HepG2 (cell line): ENCODE results near the gene AAGAB. TPM values are rescaled to one million over a fixed set of nuclear protein-coding genes. Genes with fewer than 3 reads are reported as not detected.
"Not testable (repeated sequence)": the region's sequence is repeated elsewhere in the genome, so short reads cannot be mapped to it uniquely, and the experiment has no call there.

Experiments
- ATAC-seq: fragments of 200-7000 bp; cut with Tn5 transposase; 3 replicates; pipeline ENCODE4 v1.9.1; 2020; ENCODE audit warnings: mild to moderate bottlenecking, moderate library complexity
- BruUV-seq: library from RNA; stranded (reverse); fragments of 400-500 nt; replicated peaks from 2 replicates; lab custom pipeline; 2021; lab: Mats Ljungman, UMichigan
- CTCF ChIA-PET: fragments of 300-600 bp; formaldehyde crosslinking; extraction: SDS; loops from one replicate; lab custom pipeline; 2021; ENCODE audit warnings: low total read pairs, inconsistent platforms, low intra/inter-chr PET ratio; lab: Yijun Ruan, JAX
- POLR2A ChIA-PET: fragments of 350-600 bp; sonication (Branson Sonifier 250); formaldehyde crosslinking; loops from one replicate; lab custom pipeline; 2020; ENCODE audit warnings: antibody characterized with exemption, inconsistent platforms; lab: Yijun Ruan, JAX
- DNase-seq: peaks from one replicate; pipeline ENCODE4 v3.0.0-alpha.2; 2015; ENCODE audit warnings: low spot score
- FAIRE-seq: peaks from 3 replicates; lab custom pipeline; 2011; peaks lifted over from hg19 to GRCh38; lab: Jason Lieb, UNC
- H2AFZ ChIP-seq: one replicate; pipeline ENCODE4 v1.6.1; 2011; ENCODE audit warnings: low read length, inconsistent platforms
- H3K27ac ChIP-seq: fragments of 300-600 bp; 3 replicates; pipeline ENCODE4 v1.8.0; 2011; ENCODE audit warnings: mixed run types, mild to moderate bottlenecking, mixed read lengths, low read length, inconsistent platforms; ENCODE audit not compliant: insufficient read depth; ENCODE audit errors: extremely low read length
- H3K27me3 ChIP-seq, 2 experiments: fragments of 200-600 bp in 1 of 2; 2 replicates in 1 of 2; 3 replicates in 1 of 2; pipeline versions ENCODE4 v1.6.0 to v1.8.0; 2011; ENCODE audit warnings: low read length in 2 of 2, mild to moderate bottlenecking in 2 of 2, moderate library complexity in 2 of 2, inconsistent platforms in 1 of 2; ENCODE audit not compliant: insufficient read depth in 2 of 2, control insufficient read depth in 1 of 2
- H3K36me3 ChIP-seq, 2 experiments: fragments of 200-600 bp in 1 of 2; replicated peaks in 1 of 2; 2 replicates in 1 of 2; 3 replicates in 1 of 2; pipeline versions ENCODE4 v1.5.1 to v1.8.0; 2011; ENCODE audit warnings: low read length in 2 of 2, inconsistent platforms in 1 of 2; ENCODE audit not compliant: insufficient read depth in 2 of 2, control insufficient read depth in 1 of 2
- H3K4me1 ChIP-seq: 2 replicates; pipeline ENCODE4 v1.5.1; 2012; ENCODE audit warnings: low read length, inconsistent platforms; ENCODE audit not compliant: insufficient read depth
- H3K4me2 ChIP-seq: 2 replicates; pipeline ENCODE4 v1.6.0; 2011; ENCODE audit warnings: low read depth, low read length, inconsistent platforms
- H3K4me3 ChIP-seq, 3 experiments: fragments of 200-600 bp in 1 of 3; sonication (generic), shearing (Covaris generic) in 1 of 3; replicated peaks in 1 of 3; 2 replicates each; pipeline ENCODE4 v1.5.1; 2011 to 2016; ENCODE audit warnings: low read length in 3 of 3, inconsistent platforms in 2 of 3, low read depth in 2 of 3, mild to moderate bottlenecking in 2 of 3, control low read depth in 1 of 3, mixed read lengths in 1 of 3; ENCODE audit not compliant: insufficient read depth in 1 of 3
- H3K79me2 ChIP-seq: one replicate; pipeline ENCODE4 v1.6.1; 2011; ENCODE audit warnings: low read length, inconsistent platforms; ENCODE audit not compliant: insufficient read depth
- H3K9ac ChIP-seq: 2 replicates; pipeline ENCODE4 v1.6.0; 2011; ENCODE audit warnings: mild to moderate bottlenecking, low read depth, low read length, inconsistent platforms; ENCODE audit not compliant: insufficient read depth
- H3K9me3 ChIP-seq: 2 replicates; pipeline ENCODE4 v1.5.1; 2012; ENCODE audit warnings: mild to moderate bottlenecking, low read length
- H4K20me1 ChIP-seq: 2 replicates; pipeline ENCODE4 v1.6.0; 2011; ENCODE audit warnings: inconsistent platforms, mild to moderate bottlenecking, low read length, moderate library complexity; ENCODE audit not compliant: insufficient read depth
- ARNT ChIP-seq: fragments of 450-650 bp; IDR thresholded peaks from 2 replicates; pipeline ENCODE4 v1.6.1; 2017
- JUND ChIP-seq: sonication (generic); formaldehyde crosslinking; IDR thresholded peaks from 2 replicates; pipeline ENCODE4 v1.8.0; 2022; ENCODE audit warnings: mild to moderate bottlenecking, missing genetic modification reagents
- KAT7 ChIP-seq: IDR thresholded peaks from 2 replicates; pipeline ENCODE4 v1.6.1; 2018; ENCODE audit warnings: borderline replicate concordance, missing compliant biosample characterization
- MAFF ChIP-seq: IDR thresholded peaks from 2 replicates; pipeline ENCODE4 v1.6.1; 2011; ENCODE audit warnings: low read depth, low read length, improper control_type of control experiment
- NFYB ChIP-seq: sonication (generic); formaldehyde crosslinking; IDR thresholded peaks from 2 replicates; pipeline ENCODE4 v1.4.0; 2020; ENCODE audit warnings: missing genetic modification reagents
- NFYC ChIP-seq: IDR thresholded peaks from 2 replicates; pipeline ENCODE4 v1.6.1; 2016; ENCODE audit warnings: missing genetic modification reagents, missing compliant biosample characterization
- POLR2AphosphoS2 ChIP-seq: IDR thresholded peaks from 2 replicates; pipeline ENCODE4 v1.6.1; 2011; ENCODE audit warnings: low read depth, low read length, improper control_type of control experiment
- TSC22D2 ChIP-seq: sonication (generic); formaldehyde crosslinking; IDR thresholded peaks from 2 replicates; pipeline ENCODE4 v1.5.1; 2020; ENCODE audit warnings: missing genetic modification reagents, mild to moderate bottlenecking, borderline replicate concordance
- ZBTB20 ChIP-seq: sonication (generic); formaldehyde crosslinking; IDR thresholded peaks from 2 replicates; pipeline ENCODE4 v1.8.1; 2023; ENCODE audit warnings: missing genetic modification reagents, low read depth, mild to moderate bottlenecking, borderline replicate concordance
- ZFX ChIP-seq: sonication (generic); formaldehyde crosslinking; IDR thresholded peaks from 2 replicates; pipeline ENCODE4 v1.4.0; 2020; ENCODE audit warnings: mild to moderate bottlenecking, low read depth, missing genetic modification reagents, moderate library complexity
- ZNF577 ChIP-seq: sonication (generic); formaldehyde crosslinking; IDR thresholded peaks from 2 replicates; pipeline ENCODE4 v1.4.0; 2020; ENCODE audit warnings: mild to moderate bottlenecking, low read depth, missing genetic modification reagents, borderline replicate concordance
- WGBS: methylation state at CpG from one replicate; pipeline ENCODE4 v1.1.6; 2017; ENCODE audit warnings: low lambda C conversion rate; 5-methylcytosine and 5-hydroxymethylcytosine counted together
- in situ Hi-C: cut with HindIII; loops from 2 replicates; pipeline ENCODE4 v1.10.0; 2017; ENCODE audit warnings: low pct_unique_long_range_greater_than_20kb; ENCODE audit not compliant: extremely low pct_ligation_motif_present
- intact Hi-C: fragments of 100-400 bp; cut with micrococcal nuclease; formaldehyde crosslinking; loops from one replicate; pipeline ENCODE4 v1.10.0; 2022; ENCODE audit not compliant: unreplicated experiment
- polyA plus RNA-seq, 8 experiments: library from polyadenylated mRNA; depleted of rRNA in 3 of 8; stranded (reverse) in 7 of 8; unstranded in 1 of 8; fragments of >200 nt; fragmentation: Illumina TruSeq in 4 of 8; extraction: Trizol in 4 of 8; gene quantifications; 2 replicates each; pipeline versions ENCODE4 v1.2.1 to v1.2.3, GENCODE V29; 2011 to 2016; ENCODE audit warnings: low read depth in 4 of 8, missing spikeins in 1 of 8, mixed read lengths in 1 of 8; ENCODE audit not compliant: insufficient read depth in 1 of 8
- total RNA-seq, 5 experiments: library from RNA; depleted of rRNA; stranded (reverse); fragments of >200 nt; fragmentation: Illumina TruSeq; extraction: Trizol; gene quantifications; 2 replicates each; pipeline ENCODE4 v1.2.3, GENCODE V29; 2016; ENCODE audit warnings: low read depth in 1 of 5
- TF ChIP-seq, protein P1 (sequence below): sonication (generic); formaldehyde crosslinking; IDR thresholded peaks from 2 replicates; pipeline ENCODE4 v1.4.0; 2020; ENCODE audit warnings: missing genetic modification reagents, mild to moderate bottlenecking, borderline replicate concordance
- TF ChIP-seq, protein P2 (sequence below): fragments of 450-650 bp; IDR thresholded peaks from 2 replicates; pipeline ENCODE4 v1.6.1; 2016

AAGAB gene
- total and polyA plus RNA-seq, 2 of the 13 experiments (the other 11 are each of a cell fraction or from before 2014, with no cell fraction given): 8.0 to 34.9 TPM

DNA sequence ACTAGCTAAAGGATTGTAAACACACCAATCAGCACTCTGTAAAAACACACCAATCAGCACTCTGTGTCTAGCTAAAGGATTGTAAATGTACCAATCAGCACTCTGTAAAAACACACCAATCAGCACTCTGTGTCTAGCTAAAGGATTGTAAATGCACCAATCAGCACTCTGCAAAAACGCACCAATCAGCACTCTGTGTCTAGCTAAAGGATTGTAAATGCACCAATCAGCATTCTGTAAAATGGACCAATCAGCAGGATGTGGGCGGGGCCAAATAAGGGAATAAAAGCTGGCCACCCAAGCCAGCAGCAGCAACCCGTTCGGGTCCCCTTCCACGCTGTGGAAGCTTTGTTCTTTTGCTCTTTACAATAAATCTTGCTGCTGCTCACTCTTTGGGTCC is 7.9 kb downstream of the AAGAB start:
- H3K4me2 ChIP-seq, H3K36me3 ChIP-seq, H3K4me3 ChIP-seq, intact Hi-C loops, H3K4me1 ChIP-seq, H3K27me3 ChIP-seq, POLR2A ChIA-PET, DNase-seq, in situ Hi-C loops, ATAC-seq, H3K27ac ChIP-seq, H3K9ac ChIP-seq, H3K79me2 ChIP-seq, H4K20me1 ChIP-seq, H2AFZ ChIP-seq, BruUV-seq, CTCF ChIA-PET, FAIRE-seq, H3K9me3 ChIP-seq: not testable (repeated sequence)
- 100% methylated on average over 5 of the region's 5 CpGs for WGBS
- TF ChIP-seq NFYC (CRISPR knock-in tag) (peak; percentile 53), NFYB (CRISPR knock-in tag) (peak; percentile 58)

DNA sequence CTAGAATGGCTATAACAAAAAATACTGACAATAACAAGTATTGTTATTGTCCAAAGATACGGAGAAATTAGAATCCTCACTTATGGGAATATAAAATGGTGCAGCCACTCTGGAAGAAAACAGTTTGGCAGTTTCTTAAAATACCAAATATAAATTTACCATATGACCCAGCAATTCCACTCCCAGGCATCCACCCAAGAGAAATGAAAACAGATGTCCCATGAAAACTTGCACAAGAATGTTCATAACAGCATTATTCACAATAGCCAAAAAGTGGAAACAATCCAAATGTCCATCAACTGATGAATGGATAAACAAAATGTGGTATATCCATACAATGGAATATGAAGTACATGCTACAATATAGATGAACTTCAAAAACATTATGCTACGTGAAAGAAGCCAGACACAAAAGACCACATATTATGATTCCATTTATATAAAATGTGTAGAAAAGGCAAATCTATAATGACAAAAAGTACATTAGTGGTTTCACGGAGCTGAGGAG is 9.4 kb downstream of the AAGAB start:
- Histone ChIP-seq H3K9ac (no peak overlapping the region), H2AFZ (no peak overlapping the region), H3K27ac (no peak overlapping the region), H3K9me3 (no peaks in the 10 kb centered on the region), H3K36me3 (no peaks in the 10 kb centered on the region), H3K4me1 (no peaks in the 10 kb centered on the region), H4K20me1 (no peaks in the 10 kb centered on the region), H3K79me2 (peaks cover 6% of the 10 kb centered on the region), H3K4me2 (no peak overlapping the region), H3K4me3 (no peak overlapping the region), H3K27me3 (no peaks in the 10 kb centered on the region)
- DNase-seq (no peak), FAIRE-seq (no peak), ATAC-seq (no peak)
- 97% methylated on average over 3 of the region's 3 CpGs for WGBS
- ChIA-PET POLR2A (no interaction called here), CTCF (no interaction called here)
- BruUV-seq: no TSS peak
- intact Hi-C loops (no loop called here), in situ Hi-C loops (no loop called here)
- TF ChIP-seq POLR2AphosphoS2: no peak
- TF ChIP-seq KAT7 (CRISPR knock-in tag): no peak
- no peak for TF ChIP-seq ZBTB20
- TF ChIP-seq, protein P1, sequence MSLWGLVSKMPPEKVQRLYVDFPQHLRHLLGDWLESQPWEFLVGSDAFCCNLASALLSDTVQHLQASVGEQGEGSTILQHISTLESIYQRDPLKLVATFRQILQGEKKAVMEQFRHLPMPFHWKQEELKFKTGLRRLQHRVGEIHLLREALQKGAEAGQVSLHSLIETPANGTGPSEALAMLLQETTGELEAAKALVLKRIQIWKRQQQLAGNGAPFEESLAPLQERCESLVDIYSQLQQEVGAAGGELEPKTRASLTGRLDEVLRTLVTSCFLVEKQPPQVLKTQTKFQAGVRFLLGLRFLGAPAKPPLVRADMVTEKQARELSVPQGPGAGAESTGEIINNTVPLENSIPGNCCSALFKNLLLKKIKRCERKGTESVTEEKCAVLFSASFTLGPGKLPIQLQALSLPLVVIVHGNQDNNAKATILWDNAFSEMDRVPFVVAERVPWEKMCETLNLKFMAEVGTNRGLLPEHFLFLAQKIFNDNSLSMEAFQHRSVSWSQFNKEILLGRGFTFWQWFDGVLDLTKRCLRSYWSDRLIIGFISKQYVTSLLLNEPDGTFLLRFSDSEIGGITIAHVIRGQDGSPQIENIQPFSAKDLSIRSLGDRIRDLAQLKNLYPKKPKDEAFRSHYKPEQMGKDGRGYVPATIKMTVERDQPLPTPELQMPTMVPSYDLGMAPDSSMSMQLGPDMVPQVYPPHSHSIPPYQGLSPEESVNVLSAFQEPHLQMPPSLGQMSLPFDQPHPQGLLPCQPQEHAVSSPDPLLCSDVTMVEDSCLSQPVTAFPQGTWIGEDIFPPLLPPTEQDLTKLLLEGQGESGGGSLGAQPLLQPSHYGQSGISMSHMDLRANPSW (CRISPR knock-in tag): no peak
- no peak for TF ChIP-seq ZFX (CRISPR knock-in tag)
- TF ChIP-seq MAFF: no peak
- no peak for TF ChIP-seq ARNT
- TF ChIP-seq JUND (CRISPR knock-in tag): no peak
- TF ChIP-seq ZNF577 (CRISPR knock-in tag): no peak
- no peak for TF ChIP-seq TSC22D2
- TF ChIP-seq, protein P2, sequence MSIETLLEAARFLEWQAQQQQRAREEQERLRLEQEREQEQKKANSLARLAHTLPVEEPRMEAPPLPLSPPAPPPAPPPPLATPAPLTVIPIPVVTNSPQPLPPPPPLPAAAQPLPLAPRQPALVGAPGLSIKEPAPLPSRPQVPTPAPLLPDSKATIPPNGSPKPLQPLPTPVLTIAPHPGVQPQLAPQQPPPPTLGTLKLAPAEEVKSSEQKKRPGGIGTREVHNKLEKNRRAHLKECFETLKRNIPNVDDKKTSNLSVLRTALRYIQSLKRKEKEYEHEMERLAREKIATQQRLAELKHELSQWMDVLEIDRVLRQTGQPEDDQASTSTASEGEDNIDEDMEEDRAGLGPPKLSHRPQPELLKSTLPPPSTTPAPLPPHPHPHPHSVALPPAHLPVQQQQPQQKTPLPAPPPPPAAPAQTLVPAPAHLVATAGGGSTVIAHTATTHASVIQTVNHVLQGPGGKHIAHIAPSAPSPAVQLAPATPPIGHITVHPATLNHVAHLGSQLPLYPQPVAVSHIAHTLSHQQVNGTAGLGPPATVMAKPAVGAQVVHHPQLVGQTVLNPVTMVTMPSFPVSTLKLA: no peak
